ENCODE results near the gene PNMA8B.

Gene PNMA8B

GRCh38 chr19:46486358-46486757 lies 9.3 kb downstream of the PNMA8B start:
- no peak overlapping the region for H3K27ac ChIP-seq (ENCODE audit: low read depth, low read length)
- H3K27me3 ChIP-seq (ENCODE audit: control insufficient read depth, insufficient read depth, low read length) = peaks cover 44% of the 10 kb centered on the region
- no peaks in the 10 kb centered on the region for H3K36me3 ChIP-seq (ENCODE audit: control insufficient read depth, insufficient read depth, low read length)
- no peak overlapping the region for H3K9ac ChIP-seq (ENCODE audit: low read length)
- peaks cover 20% of the 10 kb centered on the region for H3K4me1 ChIP-seq (ENCODE audit: control insufficient read depth, insufficient read depth, low read length)
- no peak overlapping the region for H3K4me3 ChIP-seq (ENCODE audit: low read depth, low read length)
- H3K9me3 ChIP-seq (ENCODE audit: control insufficient read depth, insufficient read depth, low read depth, low read length) = no peaks in the 10 kb centered on the region

- peaks cover 30% of the 10 kb centered on the region for H3K27me3 ChIP-seq (ENCODE audit: control insufficient read depth, insufficient read depth, low read length)
- H3K9ac ChIP-seq (ENCODE audit: low read length) = no peak overlapping the region
- H3K4me3 ChIP-seq (ENCODE audit: low read depth, low read length) = no peak overlapping the region
- H3K36me3 ChIP-seq (ENCODE audit: control insufficient read depth, insufficient read depth, low read length) = no peaks in the 10 kb centered on the region
- H3K27ac ChIP-seq (ENCODE audit: low read depth, low read length) = no peak overlapping the region
- peaks cover 22% of the 10 kb centered on the region for H3K4me1 ChIP-seq (ENCODE audit: control insufficient read depth, insufficient read depth, low read length)
- no peaks in the 10 kb centered on the region for H3K9me3 ChIP-seq (ENCODE audit: control insufficient read depth, insufficient read depth, low read depth, low read length)
These were observed 11.0 kb downstream of the PNMA8B start for GRCh38 chr19:46484656-46485055.

GRCh38 chr19:46482631-46483030 lies 13.0 kb downstream of the PNMA8B start:
- no peak overlapping the region for H3K4me3 ChIP-seq (ENCODE audit: low read depth, low read length)

GRCh38 chr19:46481947-46482346 lies 13.7 kb downstream of the PNMA8B start:
- H3K4me3 ChIP-seq (ENCODE audit: low read depth, low read length) = no peak overlapping the region
- no peak overlapping the region for H3K9ac ChIP-seq (ENCODE audit: low read length)

More at GRCh38 chr19:46482631-46483030, 13.0 kb downstream of the PNMA8B start:
- Histone ChIP-seq H3K9ac (ENCODE audit: low read length) (no peak overlapping the region), H3K36me3 (ENCODE audit: control insufficient read depth, insufficient read depth, low read length) (no peaks in the 10 kb centered on the region), H3K9me3 (ENCODE audit: control insufficient read depth, insufficient read depth, low read depth, low read length) (no peaks in the 10 kb centered on the region), H3K27ac (ENCODE audit: low read depth, low read length) (no peak overlapping the region), H3K27me3 (ENCODE audit: control insufficient read depth, insufficient read depth, low read length) (peaks cover 13% of the 10 kb centered on the region), H3K4me1 (ENCODE audit: control insufficient read depth, insufficient read depth, low read length) (peaks cover 13% of the 10 kb centered on the region)

GRCh38 chr19:46481223-46481848 lies 14.3 kb downstream of the PNMA8B start:
- H3K36me3 ChIP-seq (ENCODE audit: control insufficient read depth, insufficient read depth, low read length) = no peaks in the 10 kb centered on the region
- 0 out of 2 replicates have a peak, but pooled peaks cover under 1% of the 10 kb centered on the region for H3K27me3 ChIP-seq (ENCODE audit: control insufficient read depth, insufficient read depth, low read length)
- H3K4me1 ChIP-seq (ENCODE audit: control insufficient read depth, insufficient read depth, low read length) = peaks cover 10% of the 10 kb centered on the region
- no peak overlapping the region for H3K27ac ChIP-seq (ENCODE audit: low read depth, low read length)
- no peaks in the 10 kb centered on the region for H3K9me3 ChIP-seq (ENCODE audit: control insufficient read depth, insufficient read depth, low read depth, low read length)
- H3K9ac ChIP-seq (ENCODE audit: low read length) = no peak overlapping the region
- H3K4me3 ChIP-seq (ENCODE audit: low read depth, low read length) = no peak overlapping the region

More at GRCh38 chr19:46481947-46482346, 13.7 kb downstream of the PNMA8B start:
- no peaks in the 10 kb centered on the region for H3K36me3 ChIP-seq (ENCODE audit: control insufficient read depth, insufficient read depth, low read length)
- H3K27me3 ChIP-seq (ENCODE audit: control insufficient read depth, insufficient read depth, low read length) = peaks cover 6% of the 10 kb centered on the region
- no peaks in the 10 kb centered on the region for H3K9me3 ChIP-seq (ENCODE audit: control insufficient read depth, insufficient read depth, low read depth, low read length)
- no peak overlapping the region for H3K27ac ChIP-seq (ENCODE audit: low read depth, low read length)
- peaks cover 10% of the 10 kb centered on the region for H3K4me1 ChIP-seq (ENCODE audit: control insufficient read depth, insufficient read depth, low read length)

- H3K36me3 ChIP-seq (ENCODE audit: control insufficient read depth, insufficient read depth, low read length) = no peaks in the 10 kb centered on the region
- H3K4me1 ChIP-seq (ENCODE audit: control insufficient read depth, insufficient read depth, low read length) = peaks cover 10% of the 10 kb centered on the region
- H3K9ac ChIP-seq (ENCODE audit: low read length) = no peak overlapping the region
- no peaks in the 10 kb centered on the region for H3K9me3 ChIP-seq (ENCODE audit: control insufficient read depth, insufficient read depth, low read depth, low read length)
- H3K27ac ChIP-seq (ENCODE audit: low read depth, low read length) = no peak overlapping the region
- H3K4me3 ChIP-seq (ENCODE audit: low read depth, low read length) = no peak overlapping the region; the same call in 1 of the 2 replicates
- no peaks in the 10 kb centered on the region for H3K27me3 ChIP-seq (ENCODE audit: control insufficient read depth, insufficient read depth, low read length)
These were observed 15.3 kb downstream of the PNMA8B start for GRCh38 chr19:46480415-46480814.

GRCh38 chr19:46478356-46478986 lies 17.2 kb downstream of the PNMA8B start:
- H3K9me3 ChIP-seq (ENCODE audit: control insufficient read depth, insufficient read depth, low read depth, low read length) = no peaks in the 10 kb centered on the region
- no peaks in the 10 kb centered on the region for H3K36me3 ChIP-seq (ENCODE audit: control insufficient read depth, insufficient read depth, low read length)
- peaks cover 10% of the 10 kb centered on the region for H3K4me1 ChIP-seq (ENCODE audit: control insufficient read depth, insufficient read depth, low read length)
- no peak overlapping the region for H3K4me3 ChIP-seq (ENCODE audit: low read depth, low read length)
- H3K9ac ChIP-seq (ENCODE audit: low read length) = no peak overlapping the region
- H3K27me3 ChIP-seq (ENCODE audit: control insufficient read depth, insufficient read depth, low read length) = no peaks in the 10 kb centered on the region
- no peak overlapping the region for H3K27ac ChIP-seq (ENCODE audit: low read depth, low read length)

GRCh38 chr19:46475986-46476385 lies 19.7 kb downstream of the PNMA8B start:
- H3K4me3 ChIP-seq (ENCODE audit: low read depth, low read length) = no peak overlapping the region
- H3K36me3 ChIP-seq (ENCODE audit: control insufficient read depth, insufficient read depth, low read length) = no peaks in the 10 kb centered on the region
- peaks cover 5% of the 10 kb centered on the region; the same call in 1 of the 2 replicates for H3K27me3 ChIP-seq (ENCODE audit: control insufficient read depth, insufficient read depth, low read length)
- no peaks in the 10 kb centered on the region for H3K9me3 ChIP-seq (ENCODE audit: control insufficient read depth, insufficient read depth, low read depth, low read length)
- no peak overlapping the region for H3K27ac ChIP-seq (ENCODE audit: low read depth, low read length)
- H3K4me1 ChIP-seq (ENCODE audit: control insufficient read depth, insufficient read depth, low read length) = peaks cover 10% of the 10 kb centered on the region
- no peak overlapping the region for H3K9ac ChIP-seq (ENCODE audit: low read length)

GRCh38 chr19:46474211-46474610 lies 21.5 kb downstream of the PNMA8B start:
- Histone ChIP-seq H3K9me3 (ENCODE audit: control insufficient read depth, insufficient read depth, low read depth, low read length) (no peaks in the 10 kb centered on the region), H3K9ac (ENCODE audit: low read length) (no peak overlapping the region), H3K4me3 (ENCODE audit: low read depth, low read length) (no peak overlapping the region), H3K27ac (ENCODE audit: low read depth, low read length) (no peak overlapping the region), H3K4me1 (ENCODE audit: control insufficient read depth, insufficient read depth, low read length) (peaks cover 10% of the 10 kb centered on the region), H3K27me3 (ENCODE audit: control insufficient read depth, insufficient read depth, low read length) (peaks cover 5% of the 10 kb centered on the region; the same call in 1 of the 2 replicates), H3K36me3 (ENCODE audit: control insufficient read depth, insufficient read depth, low read length) (peaks cover 10% of the 10 kb centered on the region; the same call in 1 of the 2 replicates)

GRCh38 chr19:46472592-46472991 lies 23.1 kb downstream of the PNMA8B start:
- Histone ChIP-seq H3K36me3 (ENCODE audit: control insufficient read depth, insufficient read depth, low read length) (peaks cover 16% of the 10 kb centered on the region; the same call in 1 of the 2 replicates), H3K9ac (ENCODE audit: low read length) (no peak overlapping the region), H3K4me1 (ENCODE audit: control insufficient read depth, insufficient read depth, low read length) (peaks cover 10% of the 10 kb centered on the region), H3K9me3 (ENCODE audit: control insufficient read depth, insufficient read depth, low read depth, low read length) (no peaks in the 10 kb centered on the region), H3K27ac (ENCODE audit: low read depth, low read length) (no peak overlapping the region), H3K4me3 (ENCODE audit: low read depth, low read length) (no peak overlapping the region), H3K27me3 (ENCODE audit: control insufficient read depth, insufficient read depth, low read length) (peaks cover 5% of the 10 kb centered on the region; the same call in 1 of the 2 replicates)

- Histone ChIP-seq H3K36me3 (ENCODE audit: control insufficient read depth, insufficient read depth, low read length) (peaks cover 19% of the 10 kb centered on the region; the same call in 1 of the 2 replicates), H3K9me3 (ENCODE audit: control insufficient read depth, insufficient read depth, low read depth, low read length) (no peaks in the 10 kb centered on the region), H3K4me1 (ENCODE audit: control insufficient read depth, insufficient read depth, low read length) (peaks cover 10% of the 10 kb centered on the region), H3K27ac (ENCODE audit: low read depth, low read length) (no peak overlapping the region), H3K9ac (ENCODE audit: low read length) (no peak overlapping the region), H3K27me3 (ENCODE audit: control insufficient read depth, insufficient read depth, low read length) (peaks cover 5% of the 10 kb centered on the region; the same call in 1 of the 2 replicates), H3K4me3 (ENCODE audit: low read depth, low read length) (peak overlapping the region; percentile 79)
These were observed 23.7 kb downstream of the PNMA8B start for GRCh38 chr19:46471811-46472543.

Data from HUES6 (cell line).